Esophagus squamous epithelium (tissue), 5 donors: Measurements from ENCODE around the gene TEX50. TPM values are rescaled to one million over a fixed set of nuclear protein-coding genes. Genes with fewer than 3 reads are reported as not detected.
"Not testable (repeated sequence)": the region's sequence is repeated elsewhere in the genome, so short reads cannot be mapped to it uniquely, and the experiment has no call there.

Experiments
- DNase-seq: peaks from one replicate; lab custom pipeline; 2025; lab: John Stamatoyannopoulos, UW
- H3K27ac ChIP-seq, 4 donors: fragments of 200-600 bp; sonication (generic); one replicate each; pipeline ENCODE4 v1.5.1; 2016 to 2019; ENCODE audit warnings: mild to moderate bottlenecking in 1 of 4
- H3K27me3 ChIP-seq, 4 donors: fragments of 200-600 bp; sonication (generic); 1 replicate in 3 of 4; 2 replicates in 1 of 4; pipeline versions ENCODE4 v1.5.1 to v1.6.0; 2017 to 2021; ENCODE audit warnings: antibody characterized with exemption in 1 of 4
- H3K36me3 ChIP-seq, 3 donors: fragments of 200-600 bp; sonication (generic); one replicate each; pipeline ENCODE4 v1.5.1; 2016 to 2019
- H3K4me1 ChIP-seq, 3 donors: fragments of 200-600 bp; sonication (generic); one replicate each; pipeline ENCODE4 v1.5.1; 2017 to 2019
- H3K4me3 ChIP-seq, 4 donors: fragments of 200-600 bp; sonication (generic); 1 replicate in 3 of 4; 2 replicates in 1 of 4; pipeline ENCODE4 v1.5.1; 2016 to 2019; ENCODE audit warnings: mild to moderate bottlenecking in 2 of 4, moderate library complexity in 1 of 4
- H3K9me3 ChIP-seq, 3 donors: fragments of 200-600 bp; sonication (generic); one replicate each; pipeline ENCODE4 v1.5.1; 2016 to 2019
- POLR2A ChIP-seq, 4 donors: fragments of 450-650 bp; IDR thresholded peaks; one replicate each; pipeline ENCODE4 v1.6.1; 2017; ENCODE audit warnings: antibody characterized with exemption in 4 of 4, mild to moderate bottlenecking in 4 of 4, moderate library complexity in 3 of 4
- WGBS, 2 donors: methylation state at CpG; one replicate each; pipeline ENCODE4 v1.1.5; 2018; 5-methylcytosine and 5-hydroxymethylcytosine counted together
- intact Hi-C: fragments of 100-400 bp; cut with DNase I; formaldehyde crosslinking; loops from one replicate; pipeline ENCODE4 v1.15.0; 2022
- total RNA-seq, 4 donors: library from RNA; depleted of rRNA; stranded (reverse); fragments of >200 nt; gene quantifications; one replicate each; pipeline ENCODE4 v1.1.0, GENCODE V29; 2016
- TF ChIP-seq, protein P1 (sequence below), 6 experiments: fragments of 450-650 bp in 4 of 6; fragments of 200-600 bp in 2 of 6; sonication (generic) in 2 of 6; IDR thresholded peaks; one replicate each; pipeline ENCODE4 v1.5.1; 2016 to 2019; ENCODE audit warnings: antibody characterized with exemption in 6 of 6, mild to moderate bottlenecking in 4 of 6, moderate library complexity in 4 of 6
- donor health status: DM: yes; HTN: yes; CAD: no.

The TEX50 gene
- total RNA-seq, 4 donors from 2014 or later = not detected

DNA sequence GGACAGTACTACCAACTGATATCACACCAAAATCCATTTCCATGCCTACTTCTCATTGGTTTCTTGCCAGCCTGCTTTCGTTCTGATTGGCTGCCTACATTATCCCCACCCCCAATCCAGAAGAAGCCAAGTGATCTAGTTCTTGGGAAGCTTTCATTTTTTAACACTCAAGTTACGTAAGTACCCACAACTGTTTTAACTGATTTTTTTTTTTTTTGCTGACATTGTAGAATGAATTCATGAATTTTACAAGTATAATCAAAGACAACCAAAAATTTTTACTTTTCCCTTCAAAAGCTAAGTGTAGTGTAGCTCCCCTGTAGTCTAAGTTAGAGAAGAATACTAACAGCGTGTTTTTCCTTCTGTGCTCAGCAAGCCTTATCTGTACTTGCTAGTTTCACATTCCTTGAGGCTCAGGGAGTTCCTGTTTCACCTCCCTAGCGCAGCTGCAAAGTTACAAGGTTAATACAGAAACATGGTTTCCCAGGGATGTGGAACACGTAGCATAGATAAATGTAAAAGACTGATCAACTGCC is 32.0 kb upstream of the TEX50 start, which contains the start of gene SLC9C2:
Gene SLC9C2 (minus strand): TSS at position 17 of the 536 bp plus-strand sequence. CDS start 1,296 bp downstream, outside the sequence.
- 40 to 49% methylated on average over 5 of the region's 5 CpGs for WGBS, 2 donors
- Histone ChIP-seq H3K4me3 (peak within 1 kb of the TSS in 3 of 4 donors; percentile 6 to 37 (median 9)), H3K9me3 (no peaks in the 10 kb centered on the region), H3K36me3 (no peaks in the 10 kb centered on the region), H3K27me3 (no peaks in the 10 kb centered on the region), H3K4me1 (no peaks in the 10 kb centered on the region), H3K27ac (no peak within 1 kb of the TSS)
- TF ChIP-seq, protein P1, sequence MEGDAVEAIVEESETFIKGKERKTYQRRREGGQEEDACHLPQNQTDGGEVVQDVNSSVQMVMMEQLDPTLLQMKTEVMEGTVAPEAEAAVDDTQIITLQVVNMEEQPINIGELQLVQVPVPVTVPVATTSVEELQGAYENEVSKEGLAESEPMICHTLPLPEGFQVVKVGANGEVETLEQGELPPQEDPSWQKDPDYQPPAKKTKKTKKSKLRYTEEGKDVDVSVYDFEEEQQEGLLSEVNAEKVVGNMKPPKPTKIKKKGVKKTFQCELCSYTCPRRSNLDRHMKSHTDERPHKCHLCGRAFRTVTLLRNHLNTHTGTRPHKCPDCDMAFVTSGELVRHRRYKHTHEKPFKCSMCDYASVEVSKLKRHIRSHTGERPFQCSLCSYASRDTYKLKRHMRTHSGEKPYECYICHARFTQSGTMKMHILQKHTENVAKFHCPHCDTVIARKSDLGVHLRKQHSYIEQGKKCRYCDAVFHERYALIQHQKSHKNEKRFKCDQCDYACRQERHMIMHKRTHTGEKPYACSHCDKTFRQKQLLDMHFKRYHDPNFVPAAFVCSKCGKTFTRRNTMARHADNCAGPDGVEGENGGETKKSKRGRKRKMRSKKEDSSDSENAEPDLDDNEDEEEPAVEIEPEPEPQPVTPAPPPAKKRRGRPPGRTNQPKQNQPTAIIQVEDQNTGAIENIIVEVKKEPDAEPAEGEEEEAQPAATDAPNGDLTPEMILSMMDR (IDR thresholded peaks at IDR 0.05) = no peak
- TF ChIP-seq POLR2A (IDR thresholded peaks at IDR 0.05) = no peak
- no peak for DNase-seq
- intact Hi-C loops = no loop called here

DNA sequence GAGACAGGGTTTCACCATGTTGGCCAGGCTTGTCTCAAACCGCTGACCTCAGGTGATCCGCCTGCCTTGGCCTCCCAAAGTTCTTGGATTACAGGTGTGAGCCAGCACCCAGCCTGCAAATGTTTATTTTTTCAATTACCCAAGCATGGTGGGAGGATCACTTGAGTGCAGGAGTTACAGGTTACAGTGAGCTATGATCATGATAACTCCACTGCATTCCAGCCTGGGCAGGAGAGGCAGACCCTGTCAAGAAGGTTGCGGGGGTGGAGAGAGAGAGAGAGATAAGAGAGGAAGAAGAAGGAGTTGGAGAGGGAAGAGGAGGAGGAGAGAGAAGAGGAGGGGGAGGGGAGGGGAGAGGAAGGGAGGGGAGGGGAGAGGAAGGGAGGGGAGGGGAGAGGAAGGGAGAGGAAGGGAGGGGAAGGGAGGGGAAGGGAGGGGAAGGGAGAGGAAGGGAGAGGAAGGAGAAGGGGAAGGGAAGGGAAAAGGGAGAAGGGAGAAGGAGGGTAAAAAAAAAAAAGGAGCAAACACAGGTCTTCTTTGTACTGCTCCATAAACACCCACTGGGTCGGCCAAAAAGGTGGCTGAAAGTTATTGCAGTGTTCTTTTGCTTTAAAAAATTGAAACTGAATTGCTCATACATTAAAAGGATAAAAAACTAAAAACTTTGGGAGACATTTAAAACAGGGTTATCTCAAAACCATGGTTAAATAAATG is 26.5 kb upstream of the TEX50 start:
- Histone ChIP-seq H3K36me3 (no peaks in the 10 kb centered on the region), H3K4me1 (no peaks in the 10 kb centered on the region), H3K4me3 (no peak overlapping the region), H3K27ac (no peak overlapping the region), H3K9me3 (no peaks in the 10 kb centered on the region), H3K27me3 (no peaks in the 10 kb centered on the region)
- WGBS, 2 donors = 73 to 91% methylated on average over 3 to 4 of the region's 4 CpGs
- TF ChIP-seq POLR2A (IDR thresholded peaks at IDR 0.05) = no peak
- TF ChIP-seq, protein P1 (IDR thresholded peaks at IDR 0.05) = no peak
- DNase-seq = no peak
- intact Hi-C loops = no loop called here

- H3K27ac ChIP-seq, H3K9me3 ChIP-seq, H3K4me3 ChIP-seq, DNase-seq, H3K36me3 ChIP-seq, intact Hi-C loops, H3K27me3 ChIP-seq, H3K4me1 ChIP-seq: not testable (repeated sequence)
- WGBS, 2 donors = no CpG with 5 or more reads among the region's 32 CpGs
These were observed 22.1 kb upstream of the TEX50 start for GRCh38 chr1:173613086-173613485.

GRCh38 chr1:173616859-173617258 is 18.3 kb upstream of the TEX50 start:
- intact Hi-C loops = no loop called here
- TF ChIP-seq, protein P1 (IDR thresholded peaks at IDR 0.05) = no peak
- TF ChIP-seq POLR2A (IDR thresholded peaks at IDR 0.05) = no peak
- H3K27me3 ChIP-seq = no peaks in the 10 kb centered on the region
- no peaks in the 10 kb centered on the region for H3K4me1 ChIP-seq
- no peak for DNase-seq
- H3K4me3 ChIP-seq = no peak overlapping the region
- peaks cover 0 to 17% (median 11%) of the 10 kb centered on the region in 3 donors for H3K9me3 ChIP-seq
- no peaks in the 10 kb centered on the region for H3K36me3 ChIP-seq
- H3K27ac ChIP-seq = no peak overlapping the region
- 71 to 73% methylated on average over 3 to 4 of the region's 4 CpGs for WGBS, 2 donors

DNA sequence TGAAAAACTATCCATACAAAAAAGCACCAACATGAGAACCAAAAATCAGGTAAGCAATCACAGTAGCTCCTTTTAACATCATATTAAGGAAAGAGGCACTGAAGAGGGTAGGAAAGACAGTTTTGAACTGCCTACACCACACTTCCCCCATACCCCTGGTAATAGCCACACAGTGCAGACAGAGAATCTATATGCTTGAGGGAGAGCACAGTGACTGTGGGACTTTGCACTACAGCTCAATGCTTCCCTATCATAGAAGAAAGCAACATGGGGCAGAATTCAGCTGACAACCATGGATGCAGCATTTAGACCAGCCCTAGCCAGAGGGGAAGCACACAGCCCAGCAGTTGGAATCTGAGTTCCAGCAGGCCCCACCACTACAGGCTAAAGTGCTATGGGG is 7.9 kb upstream of the TEX50 start:
- TF ChIP-seq, protein P1 (IDR thresholded peaks at IDR 0.05) = no peak
- TF ChIP-seq POLR2A (IDR thresholded peaks at IDR 0.05) = no peak
- Histone ChIP-seq H3K4me3 (no peak overlapping the region), H3K4me1 (no peaks in the 10 kb centered on the region), H3K27ac (no peak overlapping the region), H3K9me3 (peaks cover 0 to 3% (median 0%) of the 10 kb centered on the region in 3 donors), H3K27me3 (no peaks in the 10 kb centered on the region), H3K36me3 (no peaks in the 10 kb centered on the region)
- intact Hi-C loops = no loop called here
- DNase-seq = no peak
